Sigmoid colon (tissue), 4 donors: ENCODE data around the gene PLCG1.

Source experiments
- EP300 ChIP-seq, 4 donors: sonication (generic); formaldehyde crosslinking; IDR thresholded peaks; one replicate each; pipeline ENCODE4 v1.6.1; 2017; ENCODE audit warnings: antibody characterized with exemption in 4 of 4
- POLR2A ChIP-seq, 2 donors: fragments of 450-650 bp; IDR thresholded peaks; one replicate each; pipeline ENCODE4 v1.6.1; 2016; ENCODE audit warnings: antibody characterized with exemption in 2 of 2, mild to moderate bottlenecking in 2 of 2, moderate library complexity in 2 of 2
- POLR2AphosphoS5 ChIP-seq, 4 donors: sonication (generic); formaldehyde crosslinking; IDR thresholded peaks; one replicate each; pipeline ENCODE4 v1.6.1; 2017; ENCODE audit warnings: antibody characterized with exemption in 4 of 4
- TF ChIP-seq, protein P1 (sequence below), 4 experiments: fragments of 450-650 bp in 3 of 4; fragments of 200-600 bp in 1 of 4; IDR thresholded peaks; one replicate each; pipeline ENCODE4 v1.5.1; 2016 to 2019; ENCODE audit warnings: antibody characterized with exemption in 4 of 4, mild to moderate bottlenecking in 3 of 4, moderate library complexity in 2 of 4

DNA sequence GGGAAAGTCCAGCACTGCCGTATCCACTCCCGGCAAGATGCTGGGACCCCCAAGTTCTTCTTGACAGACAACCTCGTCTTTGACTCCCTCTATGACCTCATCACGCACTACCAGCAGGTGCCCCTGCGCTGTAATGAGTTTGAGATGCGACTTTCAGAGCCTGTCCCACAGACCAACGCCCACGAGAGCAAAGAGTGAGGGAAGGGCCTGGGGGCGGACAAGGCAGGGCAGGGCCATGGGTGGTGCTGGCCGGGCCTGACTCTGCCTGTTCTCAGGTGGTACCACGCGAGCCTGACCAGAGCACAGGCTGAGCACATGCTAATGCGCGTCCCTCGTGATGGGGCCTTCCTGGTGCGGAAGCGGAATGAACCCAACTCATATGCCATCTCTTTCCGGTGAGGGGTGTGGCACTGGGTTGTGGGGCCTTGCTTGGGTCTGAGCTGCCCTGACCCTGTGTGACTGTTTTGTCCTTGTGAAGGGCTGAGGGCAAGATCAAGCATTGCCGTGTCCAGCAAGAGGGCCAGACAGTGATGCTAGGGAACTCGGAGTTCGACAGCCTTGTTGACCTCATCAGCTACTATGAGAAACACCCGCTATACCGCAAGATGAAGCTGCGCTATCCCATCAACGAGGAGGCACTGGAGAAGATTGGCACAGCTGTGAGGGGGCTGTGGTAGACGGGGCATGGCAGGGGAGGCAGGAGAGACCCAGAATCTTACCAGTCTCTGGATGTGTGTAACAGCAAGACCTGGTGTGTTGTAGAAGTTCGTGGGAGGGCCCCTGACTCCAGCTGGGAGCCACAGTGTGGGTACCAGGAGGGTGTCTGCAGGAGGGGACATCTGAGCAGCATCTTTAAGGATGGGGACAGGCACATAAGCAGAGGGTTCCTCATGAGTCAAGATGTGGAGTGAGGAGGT, 29.1 kb downstream of the PLCG1 start:
- TF ChIP-seq, protein P1, sequence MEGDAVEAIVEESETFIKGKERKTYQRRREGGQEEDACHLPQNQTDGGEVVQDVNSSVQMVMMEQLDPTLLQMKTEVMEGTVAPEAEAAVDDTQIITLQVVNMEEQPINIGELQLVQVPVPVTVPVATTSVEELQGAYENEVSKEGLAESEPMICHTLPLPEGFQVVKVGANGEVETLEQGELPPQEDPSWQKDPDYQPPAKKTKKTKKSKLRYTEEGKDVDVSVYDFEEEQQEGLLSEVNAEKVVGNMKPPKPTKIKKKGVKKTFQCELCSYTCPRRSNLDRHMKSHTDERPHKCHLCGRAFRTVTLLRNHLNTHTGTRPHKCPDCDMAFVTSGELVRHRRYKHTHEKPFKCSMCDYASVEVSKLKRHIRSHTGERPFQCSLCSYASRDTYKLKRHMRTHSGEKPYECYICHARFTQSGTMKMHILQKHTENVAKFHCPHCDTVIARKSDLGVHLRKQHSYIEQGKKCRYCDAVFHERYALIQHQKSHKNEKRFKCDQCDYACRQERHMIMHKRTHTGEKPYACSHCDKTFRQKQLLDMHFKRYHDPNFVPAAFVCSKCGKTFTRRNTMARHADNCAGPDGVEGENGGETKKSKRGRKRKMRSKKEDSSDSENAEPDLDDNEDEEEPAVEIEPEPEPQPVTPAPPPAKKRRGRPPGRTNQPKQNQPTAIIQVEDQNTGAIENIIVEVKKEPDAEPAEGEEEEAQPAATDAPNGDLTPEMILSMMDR (IDR thresholded peaks at IDR 0.05) = no peak
- TF ChIP-seq POLR2AphosphoS5 (IDR thresholded peaks at IDR 0.05) (no peak), POLR2A (IDR thresholded peaks at IDR 0.05) (no peak), EP300 (IDR thresholded peaks at IDR 0.05) (no peak)
